ENCODE data around the gene TRPC5OS.

DNA sequence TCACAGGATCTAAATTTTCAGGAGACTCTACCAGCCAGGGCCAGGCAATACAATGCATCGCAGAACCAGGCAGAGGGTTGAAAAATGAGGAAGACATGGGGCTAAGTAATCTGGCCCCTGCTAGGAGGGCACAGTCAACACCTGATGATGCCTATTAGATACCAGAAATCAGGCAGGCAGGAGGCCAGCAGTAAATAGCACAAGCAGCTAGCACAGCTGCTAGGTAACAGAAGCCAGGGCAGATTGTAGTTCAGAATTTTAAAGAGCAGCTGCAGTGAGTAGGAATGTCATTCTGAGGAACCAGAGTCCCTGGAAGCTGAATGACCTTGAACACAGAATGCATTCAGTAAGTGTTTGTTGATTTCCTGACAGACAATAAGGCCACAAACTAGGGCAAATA lies 38.8 kb upstream of the TRPC5OS start:
- TF ChIP-seq, protein P1, sequence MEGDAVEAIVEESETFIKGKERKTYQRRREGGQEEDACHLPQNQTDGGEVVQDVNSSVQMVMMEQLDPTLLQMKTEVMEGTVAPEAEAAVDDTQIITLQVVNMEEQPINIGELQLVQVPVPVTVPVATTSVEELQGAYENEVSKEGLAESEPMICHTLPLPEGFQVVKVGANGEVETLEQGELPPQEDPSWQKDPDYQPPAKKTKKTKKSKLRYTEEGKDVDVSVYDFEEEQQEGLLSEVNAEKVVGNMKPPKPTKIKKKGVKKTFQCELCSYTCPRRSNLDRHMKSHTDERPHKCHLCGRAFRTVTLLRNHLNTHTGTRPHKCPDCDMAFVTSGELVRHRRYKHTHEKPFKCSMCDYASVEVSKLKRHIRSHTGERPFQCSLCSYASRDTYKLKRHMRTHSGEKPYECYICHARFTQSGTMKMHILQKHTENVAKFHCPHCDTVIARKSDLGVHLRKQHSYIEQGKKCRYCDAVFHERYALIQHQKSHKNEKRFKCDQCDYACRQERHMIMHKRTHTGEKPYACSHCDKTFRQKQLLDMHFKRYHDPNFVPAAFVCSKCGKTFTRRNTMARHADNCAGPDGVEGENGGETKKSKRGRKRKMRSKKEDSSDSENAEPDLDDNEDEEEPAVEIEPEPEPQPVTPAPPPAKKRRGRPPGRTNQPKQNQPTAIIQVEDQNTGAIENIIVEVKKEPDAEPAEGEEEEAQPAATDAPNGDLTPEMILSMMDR (IDR thresholded peaks at IDR 0.05), result no peak
- no peak for TF ChIP-seq POLR2A (IDR thresholded peaks at IDR 0.05)

Data from body of pancreas (tissue), 4 donors.